Trophoblast cell (in vitro differentiated cells and primary cell): ENCODE results near the gene KIAA0232.

ENCODE experiments used
- DNase-seq, 2 donors: peaks; one replicate each; pipeline ENCODE4 v3.0.0-alpha.2; 2016
- H2AFZ ChIP-seq: 2 replicates; pipeline ENCODE4 v1.6.1; 2013; ENCODE audit warnings: low read length, moderate library complexity, mild to moderate bottlenecking; ENCODE audit not compliant: insufficient read depth, poor library complexity
- H2AK5ac ChIP-seq: 2 replicates; pipeline ENCODE4 v1.6.1; 2013; ENCODE audit warnings: mild to moderate bottlenecking, low read length
- H2BK120ac ChIP-seq: 2 replicates; pipeline ENCODE4 v1.6.1; 2013; ENCODE audit warnings: low read length, mild to moderate bottlenecking, moderate library complexity; ENCODE audit not compliant: insufficient read depth, poor library complexity
- H2BK12ac ChIP-seq: 2 replicates; pipeline ENCODE4 v1.6.1; 2013; ENCODE audit warnings: mild to moderate bottlenecking, low read length, moderate library complexity
- H2BK5ac ChIP-seq: 2 replicates; pipeline ENCODE4 v1.6.1; 2013; ENCODE audit warnings: low read length, low read depth, moderate library complexity, mild to moderate bottlenecking; ENCODE audit not compliant: poor library complexity
- H3K14ac ChIP-seq: 2 replicates; pipeline ENCODE4 v1.6.1; 2013; ENCODE audit warnings: mild to moderate bottlenecking, low read length
- H3K18ac ChIP-seq: 2 replicates; pipeline ENCODE4 v1.6.1; 2013; ENCODE audit warnings: mild to moderate bottlenecking, low read length
- H3K23ac ChIP-seq: 2 replicates; pipeline ENCODE4 v1.6.1; 2013; ENCODE audit warnings: low read length
- H3K27ac ChIP-seq: 2 replicates; pipeline ENCODE4 v1.5.1; 2013; ENCODE audit warnings: low read depth, mild to moderate bottlenecking, inconsistent platforms, low read length, moderate library complexity
- H3K27me3 ChIP-seq: 2 replicates; pipeline ENCODE4 v1.6.1; 2013; ENCODE audit warnings: inconsistent platforms, mild to moderate bottlenecking, low read length, moderate library complexity; ENCODE audit not compliant: insufficient read depth
- H3K36me3 ChIP-seq, 2 experiments: 1 replicate in 1 of 2; 2 replicates in 1 of 2; pipeline ENCODE4 v1.6.1; 2013; ENCODE audit warnings: low read length in 2 of 2, mild to moderate bottlenecking in 2 of 2, moderate library complexity in 1 of 2; ENCODE audit not compliant: insufficient read depth in 2 of 2, control insufficient read depth in 1 of 2
- H3K4ac ChIP-seq: 2 replicates; pipeline ENCODE4 v1.6.1; 2013; ENCODE audit warnings: low read depth, mild to moderate bottlenecking, low read length, moderate library complexity
- H3K4me1 ChIP-seq, 2 experiments: 1 replicate in 1 of 2; 2 replicates in 1 of 2; pipeline ENCODE4 v1.6.1; 2013; ENCODE audit warnings: low read length in 2 of 2, mild to moderate bottlenecking in 2 of 2, moderate library complexity in 1 of 2; ENCODE audit not compliant: insufficient read depth in 2 of 2, control insufficient read depth in 1 of 2
- H3K4me2 ChIP-seq: 2 replicates; pipeline ENCODE4 v1.6.1; 2013; ENCODE audit warnings: inconsistent platforms, mild to moderate bottlenecking, low read length, moderate library complexity
- H3K4me3 ChIP-seq: 2 replicates; pipeline ENCODE4 v1.5.1; 2013; ENCODE audit warnings: mild to moderate bottlenecking, low read depth, low read length, inconsistent platforms
- H3K79me1 ChIP-seq: one replicate; pipeline ENCODE4 v1.6.1; 2013; ENCODE audit warnings: low read length
- H3K79me2 ChIP-seq: 2 replicates; pipeline ENCODE4 v1.6.1; 2013; ENCODE audit warnings: low read length, mild to moderate bottlenecking; ENCODE audit not compliant: control insufficient read depth, insufficient read depth, poor library complexity
- H3K9ac ChIP-seq: 2 replicates; pipeline ENCODE4 v1.6.1; 2013; ENCODE audit warnings: mild to moderate bottlenecking, low read length
- H3K9me3 ChIP-seq: 2 replicates; pipeline ENCODE4 v1.6.1; 2013; ENCODE audit warnings: low read depth, mild to moderate bottlenecking, control low read depth, inconsistent platforms, low read length; ENCODE audit not compliant: insufficient read depth
- H4K12ac ChIP-seq: 2 replicates; pipeline ENCODE4 v1.6.1; 2013; ENCODE audit warnings: low read depth, mild to moderate bottlenecking, low read length, moderate library complexity
- H4K8ac ChIP-seq: 2 replicates; pipeline ENCODE4 v1.6.1; 2013; ENCODE audit warnings: low read depth, mild to moderate bottlenecking, low read length, moderate library complexity
- H4K91ac ChIP-seq: one replicate; pipeline ENCODE4 v1.6.1; 2013; ENCODE audit warnings: low read depth, mild to moderate bottlenecking, low read length, moderate library complexity
- WGBS: extraction: QIAGEN DNeasy Blood & Tissue Kit; methylation state at CpG from one replicate; pipeline ENCODE4 v1.1.7; 2013; ENCODE audit warnings: missing lambda C conversion rate; ENCODE audit not compliant: insufficient read length, insufficient coverage; ENCODE audit errors: extremely low coverage; 5-methylcytosine and 5-hydroxymethylcytosine counted together

The KIAA0232 gene

GRCh38 chr4:6891436-6892170, 109.1 kb downstream of the KIAA0232 start:
- Histone ChIP-seq H3K18ac (no peak overlapping the region), H3K36me3 (no peaks in the 10 kb centered on the region), H3K79me1 (no peaks in the 10 kb centered on the region), H2BK12ac (no peak overlapping the region), H2BK120ac (no peak overlapping the region), H4K8ac (no peak overlapping the region), H3K4me3 (no peak overlapping the region), H3K9me3 (peaks cover 8% of the 10 kb centered on the region), H4K91ac (no peak overlapping the region), H3K9ac (no peak overlapping the region), H3K27me3 (no peaks in the 10 kb centered on the region), H3K79me2 (no peaks in the 10 kb centered on the region), H3K4me1 (peaks cover 0 to 8% of the 10 kb centered on the region in 2 experiments), H2BK5ac (no peak overlapping the region), H3K27ac (no peak overlapping the region), H3K14ac (no peak overlapping the region), H3K4me2 (no peak overlapping the region), H4K12ac (no peak overlapping the region), H2AFZ (no peak overlapping the region), H2AK5ac (no peak overlapping the region), H3K23ac (no peak overlapping the region), H3K4ac (no peak overlapping the region)
- peak in 1 of 2 donors; percentile 23 for DNase-seq
- WGBS: no CpG with 5 or more reads among the region's 10 CpGs

GRCh38 chr4:6892190-6892908, 109.8 kb downstream of the KIAA0232 start:
- Histone ChIP-seq H2BK120ac (no peak overlapping the region), H3K79me1 (no peaks in the 10 kb centered on the region), H3K27me3 (no peaks in the 10 kb centered on the region), H3K27ac (no peak overlapping the region), H3K36me3 (no peaks in the 10 kb centered on the region), H3K18ac (no peak overlapping the region), H3K4ac (no peak overlapping the region), H2AK5ac (no peak overlapping the region), H3K79me2 (no peaks in the 10 kb centered on the region), H3K9me3 (peaks cover 8% of the 10 kb centered on the region), H3K4me2 (no peak overlapping the region), H2BK12ac (no peak overlapping the region), H3K14ac (no peak overlapping the region), H3K23ac (no peak overlapping the region), H2BK5ac (no peak overlapping the region), H3K4me3 (no peak overlapping the region), H2AFZ (no peak overlapping the region), H4K8ac (no peak overlapping the region), H3K4me1 (peaks cover 0 to 8% of the 10 kb centered on the region in 2 experiments), H3K9ac (no peak overlapping the region), H4K91ac (no peak overlapping the region), H4K12ac (no peak overlapping the region)
- WGBS: no CpG with 5 or more reads among the region's 20 CpGs
- DNase-seq: no peak

DNA sequence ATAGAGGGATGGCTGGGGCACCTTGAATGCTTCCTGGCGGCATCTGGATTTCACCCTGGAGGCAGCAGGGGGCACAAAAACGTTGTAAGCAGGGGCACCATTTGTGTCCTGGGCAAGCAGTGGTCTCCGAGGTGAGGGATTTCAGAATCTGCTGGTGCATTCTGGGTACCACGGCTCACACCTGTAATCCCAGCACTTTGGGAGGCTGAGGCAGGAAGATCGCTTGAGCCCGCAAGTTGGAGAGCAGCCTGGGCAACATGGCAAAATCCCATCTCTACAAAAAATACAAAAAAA, 110.3 kb downstream of the KIAA0232 start:
- no peaks in the 10 kb centered on the region for H3K79me2 ChIP-seq
- no peaks in the 10 kb centered on the region for H3K27me3 ChIP-seq
- H3K4me2 ChIP-seq: no peak overlapping the region
- no peak overlapping the region for H2BK120ac ChIP-seq
- H3K18ac ChIP-seq: no peak overlapping the region
- H2AFZ ChIP-seq: no peak overlapping the region
- H4K8ac ChIP-seq: no peak overlapping the region
- no peak overlapping the region for H3K27ac ChIP-seq
- no peak overlapping the region for H3K23ac ChIP-seq
- H2BK12ac ChIP-seq: no peak overlapping the region
- H3K4me1 ChIP-seq: peaks cover 0 to 4% of the 10 kb centered on the region in 2 experiments
- no peak overlapping the region for H4K12ac ChIP-seq
- H4K91ac ChIP-seq: no peak overlapping the region
- no peaks in the 10 kb centered on the region for H3K79me1 ChIP-seq
- H3K4ac ChIP-seq: no peak overlapping the region
- H3K14ac ChIP-seq: no peak overlapping the region
- DNase-seq: no peak
- H3K36me3 ChIP-seq: no peaks in the 10 kb centered on the region
- no peak overlapping the region for H3K9ac ChIP-seq
- WGBS: no CpG with 5 or more reads among the region's 6 CpGs
- no peak overlapping the region for H3K4me3 ChIP-seq
- peaks cover 8% of the 10 kb centered on the region for H3K9me3 ChIP-seq
- no peak overlapping the region for H2AK5ac ChIP-seq
- H2BK5ac ChIP-seq: no peak overlapping the region

DNA sequence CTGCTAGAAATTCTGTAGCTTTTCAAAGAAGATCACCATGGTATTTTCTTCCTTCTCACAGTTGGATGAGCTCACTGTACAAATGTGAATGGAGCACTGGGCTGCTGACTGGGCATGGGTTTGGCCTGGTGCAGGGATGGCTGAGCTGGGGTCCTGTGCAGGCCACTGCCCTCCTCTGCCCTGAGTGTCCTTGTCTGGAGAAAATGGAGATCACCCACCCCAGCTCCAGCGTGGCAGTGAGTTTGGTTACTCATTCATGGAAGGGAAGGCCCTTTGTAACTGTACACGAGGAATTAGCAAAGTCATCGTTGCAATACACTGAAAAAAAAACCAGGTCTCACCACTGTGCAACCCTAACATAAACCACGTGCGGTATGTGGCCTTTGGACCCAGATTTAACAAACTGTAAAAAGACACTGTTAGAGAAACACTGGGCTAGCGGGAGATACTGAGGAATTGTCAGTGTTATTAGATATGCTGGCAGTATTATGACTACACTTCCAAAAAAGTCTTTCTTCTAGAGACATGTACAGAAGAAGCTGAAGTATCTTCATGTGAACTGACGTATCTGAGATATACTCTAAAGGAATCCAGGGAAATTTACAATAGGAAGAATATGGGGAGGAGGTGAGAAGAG, 111.0 kb downstream of the KIAA0232 start:
- WGBS: no CpG with 5 or more reads among the region's 7 CpGs
- H4K12ac ChIP-seq: no peak overlapping the region
- no peak overlapping the region for H2AK5ac ChIP-seq
- no peaks in the 10 kb centered on the region for H3K27me3 ChIP-seq
- no peak overlapping the region for H2BK5ac ChIP-seq
- H4K8ac ChIP-seq: no peak overlapping the region
- H2BK12ac ChIP-seq: no peak overlapping the region
- H3K23ac ChIP-seq: no peak overlapping the region
- peaks cover 4% of the 10 kb centered on the region for H3K9me3 ChIP-seq
- DNase-seq: no peak
- H3K4me2 ChIP-seq: no peak overlapping the region
- H2AFZ ChIP-seq: no peak overlapping the region
- H3K18ac ChIP-seq: no peak overlapping the region
- no peak overlapping the region for H3K4ac ChIP-seq
- H3K9ac ChIP-seq: no peak overlapping the region
- no peak overlapping the region for H3K4me3 ChIP-seq
- H3K36me3 ChIP-seq: no peaks in the 10 kb centered on the region
- no peak overlapping the region for H3K27ac ChIP-seq
- H3K4me1 ChIP-seq: no peaks in the 10 kb centered on the region
- H2BK120ac ChIP-seq: no peak overlapping the region
- no peak overlapping the region for H4K91ac ChIP-seq
- H3K14ac ChIP-seq: no peak overlapping the region
- H3K79me1 ChIP-seq: no peaks in the 10 kb centered on the region
- no peaks in the 10 kb centered on the region for H3K79me2 ChIP-seq
